Measurements from ENCODE around the gene CEP192.
"Not testable (repeated sequence)": the region's sequence is repeated elsewhere in the genome, so short reads cannot be mapped to it uniquely, and the experiment has no call there.

CEP192 gene

DNA sequence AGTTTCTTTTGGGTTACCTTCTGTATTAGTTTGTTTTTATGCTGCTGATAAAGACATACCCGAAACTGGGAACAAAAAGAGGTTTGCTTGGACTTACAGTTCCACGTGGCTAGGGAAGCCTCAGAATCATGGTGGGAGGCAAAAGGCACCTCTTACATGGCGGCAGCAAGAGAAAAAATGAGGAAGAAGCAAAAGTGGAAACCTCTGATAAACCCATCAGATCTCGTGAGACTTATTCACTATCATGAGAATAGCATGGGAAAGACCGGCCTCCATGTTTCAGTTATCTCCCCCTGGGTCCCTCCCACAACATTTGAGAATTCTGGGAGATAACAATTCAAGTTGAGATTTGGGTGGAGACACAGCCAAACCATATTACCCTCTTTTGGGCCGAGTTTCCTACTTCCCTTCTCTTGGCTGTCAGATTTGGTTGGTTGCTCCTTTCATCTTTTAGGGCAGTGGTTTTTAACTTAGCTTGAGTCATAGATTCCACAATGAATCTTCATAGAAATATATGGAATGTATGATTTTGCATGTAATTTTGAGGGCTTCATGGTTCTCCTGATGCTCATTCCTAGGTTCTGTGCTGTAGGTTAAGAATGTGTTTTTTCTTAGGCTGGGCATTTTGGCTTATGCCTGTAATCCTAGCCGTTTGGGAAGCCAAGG lies 44.2 kb downstream of the CEP192 start:
- DNase-seq (ENCODE audit: low read depth), result no peak

DNA sequence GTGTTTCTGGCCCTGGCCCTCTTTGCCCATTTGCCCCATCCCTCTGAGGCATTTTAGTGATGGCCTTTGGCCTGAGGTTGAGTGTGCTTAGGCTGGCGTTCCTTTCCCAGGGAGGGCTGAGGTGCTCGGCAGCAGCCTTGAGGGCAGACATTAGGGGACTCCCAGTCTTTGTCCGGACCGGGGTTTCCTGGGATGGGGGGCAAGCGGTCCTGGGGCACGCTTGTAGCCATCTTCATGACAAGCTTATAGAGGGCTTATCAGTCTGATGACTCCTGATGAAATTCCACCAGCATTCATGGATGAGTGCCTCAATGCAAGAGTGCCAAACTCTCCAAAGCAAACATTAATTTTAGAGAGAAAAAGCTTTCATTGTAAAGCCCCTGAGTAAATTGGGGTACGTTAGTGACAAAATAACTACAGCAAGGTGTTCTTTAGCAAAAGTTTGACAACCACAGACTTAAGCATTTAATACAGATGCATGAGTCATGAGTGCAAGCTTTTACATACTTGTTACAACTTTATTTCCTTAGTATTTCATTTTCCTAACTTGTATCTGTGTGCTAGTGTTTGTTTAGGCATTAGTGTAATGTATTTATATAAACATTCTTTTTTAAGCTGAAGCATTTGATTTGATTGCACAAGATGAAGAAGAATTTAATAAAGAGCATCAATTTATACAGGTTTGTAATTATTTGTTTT lies 45.6 kb downstream of the CEP192 start:
- DNase-seq (ENCODE audit: low read depth), result no peak

DNA sequence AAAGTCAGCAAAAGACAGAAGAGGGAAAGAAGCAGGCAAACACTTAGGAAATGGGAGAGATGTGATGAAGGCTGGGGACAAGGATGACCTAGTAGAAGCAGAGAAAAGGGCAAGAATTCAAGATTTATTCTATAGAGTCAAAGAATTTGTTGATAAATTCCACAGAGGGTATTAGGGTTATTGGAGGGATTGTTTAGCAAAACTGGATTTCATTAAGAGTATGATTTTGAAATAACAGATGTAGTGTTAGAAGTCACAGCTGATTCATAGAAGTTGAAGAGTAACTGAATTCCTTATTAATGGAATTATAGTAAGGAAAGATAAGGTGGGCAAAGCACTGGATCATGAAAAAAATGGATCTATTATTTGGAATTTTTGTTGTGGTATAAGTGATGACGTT lies 48.6 kb downstream of the CEP192 start:
- no peak for DNase-seq (ENCODE audit: low read depth)

DNA sequence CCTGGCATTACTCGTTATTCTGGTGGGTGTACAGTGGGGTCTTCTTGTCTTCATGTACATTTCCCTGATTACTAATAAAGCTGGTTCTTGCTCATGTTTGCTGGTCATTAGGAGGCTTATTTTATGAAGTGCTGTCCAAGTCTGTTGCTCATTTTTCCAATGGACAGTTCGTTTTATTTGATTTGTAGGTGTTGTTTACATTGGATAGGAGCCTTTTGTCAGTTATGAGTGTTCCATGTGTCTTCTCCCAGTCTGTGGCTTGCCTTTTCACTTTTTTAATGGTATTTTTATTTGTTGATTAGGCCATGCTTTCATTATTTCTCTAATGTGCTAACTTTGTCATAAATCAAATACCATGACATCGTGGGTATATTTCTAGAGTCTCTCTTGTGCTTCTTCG lies 51.9 kb downstream of the CEP192 start:
- DNase-seq (ENCODE audit: low read depth), result no peak

DNA sequence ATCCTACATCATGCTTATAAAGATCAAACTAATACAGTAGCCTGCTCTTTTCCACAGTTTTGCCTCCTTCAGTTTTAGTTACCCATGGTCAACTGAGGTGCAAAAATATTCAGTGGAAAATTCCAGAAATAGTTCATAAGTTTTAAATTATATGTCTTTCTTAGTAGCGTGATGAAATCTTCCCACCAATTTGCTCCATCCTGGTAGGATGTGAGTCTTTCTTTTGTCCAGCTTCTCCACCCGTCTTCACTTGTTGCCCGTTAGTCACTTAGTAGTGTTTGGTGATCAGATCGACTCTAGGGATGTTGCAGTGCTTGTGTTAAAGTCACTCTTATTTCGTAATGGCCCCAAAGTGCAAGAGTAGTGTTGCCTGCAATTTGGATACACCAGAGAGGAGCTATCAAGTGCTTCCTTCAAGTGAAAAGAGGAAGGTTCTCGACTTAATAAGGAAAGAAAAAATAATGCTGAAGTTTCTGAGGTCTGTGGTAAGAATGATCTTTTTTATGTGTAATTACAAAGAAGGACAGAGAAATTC lies 57.0 kb downstream of the CEP192 start:
- no peak for DNase-seq (ENCODE audit: low read depth)

DNA sequence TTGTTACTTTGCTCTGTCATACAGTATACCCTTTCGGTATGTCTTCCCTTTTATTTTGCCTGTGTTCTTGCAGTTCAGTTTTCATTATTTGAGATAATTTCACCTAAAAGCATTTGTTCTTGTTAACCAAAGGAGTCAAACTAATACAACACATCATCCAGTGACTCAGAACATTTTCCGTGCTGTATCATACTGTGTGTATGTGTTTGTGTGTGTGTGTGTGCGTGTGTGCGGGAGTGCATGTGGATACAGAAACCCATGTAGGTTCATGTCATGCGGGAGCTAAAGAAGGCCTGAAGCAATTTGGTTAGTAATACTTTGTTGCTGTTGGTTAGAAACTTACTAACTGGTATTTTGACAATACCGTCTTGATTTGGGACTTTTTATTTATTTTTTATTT lies 60.0 kb downstream of the CEP192 start:
- no peak for DNase-seq (ENCODE audit: low read depth)

DNA sequence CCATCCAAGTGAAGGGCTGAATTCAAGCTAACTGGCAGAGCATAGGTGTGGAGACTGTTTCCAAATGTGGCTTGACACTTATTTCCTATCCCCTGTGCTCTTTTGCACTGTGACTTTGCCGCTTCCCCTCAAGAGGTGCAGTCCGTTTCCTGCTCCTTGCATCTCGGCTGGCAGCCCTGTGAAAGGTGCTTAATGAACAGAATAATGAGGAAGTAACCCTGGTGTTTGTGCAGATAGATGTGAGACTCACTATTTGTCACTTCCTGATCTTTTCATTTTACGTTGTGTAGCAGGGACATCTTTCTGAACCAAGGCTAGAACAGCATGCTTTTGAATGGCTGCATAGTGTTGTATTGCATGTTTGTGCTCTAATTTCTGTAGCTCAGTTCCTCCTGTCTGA lies 60.8 kb downstream of the CEP192 start:
- no peak for DNase-seq (ENCODE audit: low read depth)

DNA sequence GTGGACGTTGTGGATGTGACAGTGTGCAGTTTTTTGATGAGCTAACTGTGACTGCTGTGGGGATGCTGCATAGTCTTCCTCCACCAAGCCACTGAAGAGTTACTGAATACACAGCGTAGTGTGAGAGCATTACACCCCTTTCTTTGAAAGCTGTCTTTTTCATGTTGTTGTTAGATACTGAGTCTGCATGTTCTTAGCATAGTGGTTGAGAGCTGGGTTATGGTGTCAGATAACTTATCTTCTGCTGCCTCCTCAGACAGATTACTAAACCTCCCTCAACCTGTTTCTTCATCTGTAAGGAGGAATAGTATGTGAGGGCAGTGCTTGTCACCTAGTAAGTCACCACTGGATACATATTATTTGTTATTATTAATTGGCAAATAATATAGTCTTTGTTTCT lies 63.2 kb downstream of the CEP192 start:
- DNase-seq (ENCODE audit: low read depth), result no peak

DNA sequence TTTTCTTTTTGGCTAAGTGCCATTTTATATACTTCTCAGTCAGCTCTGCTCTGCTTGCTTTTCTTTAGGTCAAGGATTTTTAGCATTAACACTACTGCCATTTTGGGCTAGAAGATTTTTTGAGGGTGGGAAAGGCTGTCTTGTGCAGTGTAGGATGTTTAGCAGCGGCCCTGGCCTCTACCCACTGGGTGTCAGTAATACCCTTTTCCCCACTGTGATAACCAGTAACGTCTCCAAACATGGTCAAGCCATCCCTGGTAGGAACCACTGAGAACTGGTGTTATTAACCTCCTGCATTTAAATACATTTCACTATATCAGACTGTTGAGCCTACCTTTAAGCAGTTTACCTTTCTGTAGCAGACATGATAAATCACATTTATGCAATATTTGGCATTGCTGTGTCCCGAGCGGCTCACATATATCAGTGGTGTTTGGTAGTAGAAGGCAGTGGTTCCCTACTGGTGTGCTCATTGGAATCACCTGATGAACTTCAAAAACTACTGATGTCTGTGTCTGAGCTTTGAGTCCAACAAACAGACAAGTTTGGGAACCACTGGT lies 70.5 kb downstream of the CEP192 start:
- no peak for DNase-seq (ENCODE audit: low read depth)

DNA sequence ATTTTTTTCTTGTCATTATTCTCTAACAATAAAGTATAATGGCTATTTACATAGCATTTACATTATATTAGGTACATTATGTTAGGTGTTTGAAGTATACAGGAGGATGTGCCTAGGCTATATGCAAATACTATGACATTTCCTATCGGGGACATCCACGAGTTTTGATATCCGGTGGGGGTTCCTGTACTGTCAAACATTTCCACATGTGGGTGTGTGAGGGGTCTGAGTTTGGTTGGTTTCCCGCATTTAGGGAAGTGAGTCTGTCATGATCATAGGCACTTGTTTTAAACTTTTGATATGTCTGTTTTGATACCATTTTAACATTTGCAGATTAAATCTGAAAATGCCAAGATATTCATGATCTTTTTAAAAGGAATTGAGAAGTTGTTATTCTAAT lies 76.0 kb downstream of the CEP192 start:
- no peak for DNase-seq (ENCODE audit: low read depth)

DNA sequence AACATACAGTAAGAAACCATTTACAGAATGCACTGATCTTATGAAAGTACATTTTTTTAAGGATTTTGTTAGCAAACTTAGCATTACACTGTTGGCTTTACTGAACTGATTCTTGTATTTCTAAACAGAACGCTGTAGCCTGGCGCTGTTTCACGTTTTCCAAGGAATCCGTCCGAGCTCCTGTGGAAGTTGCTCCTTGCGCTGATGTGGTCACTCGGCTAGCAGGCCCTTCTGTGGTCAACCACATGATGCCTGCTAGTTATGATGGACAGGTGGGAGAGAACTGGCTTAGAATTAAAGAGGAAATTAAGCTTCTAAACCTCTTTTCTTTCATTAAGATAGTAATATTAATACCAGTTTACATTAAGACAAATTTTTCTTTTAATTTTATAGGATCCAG lies 76.8 kb downstream of the CEP192 start:
- no peak for DNase-seq (ENCODE audit: low read depth)

DNA sequence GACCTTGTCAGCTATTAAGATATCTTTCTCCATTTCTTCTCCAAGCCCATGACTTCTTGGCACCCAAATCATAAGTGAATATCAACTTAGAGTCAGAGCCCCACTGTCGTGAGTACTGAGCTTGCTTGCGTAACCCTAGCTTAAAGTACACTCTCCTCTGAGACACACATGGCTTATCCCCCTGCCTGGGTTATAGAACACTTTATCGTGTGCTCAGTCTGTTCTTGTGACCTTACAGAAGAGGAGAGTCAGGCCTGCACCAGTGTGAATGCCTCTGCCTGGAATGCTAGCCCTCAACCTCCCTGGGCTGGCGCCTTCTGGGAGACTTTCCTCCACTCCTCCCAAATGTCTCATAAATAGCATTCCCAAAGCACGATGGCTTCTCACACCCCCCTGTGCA lies 79.3 kb downstream of the CEP192 start:
- no peak for DNase-seq (ENCODE audit: low read depth)

DNA sequence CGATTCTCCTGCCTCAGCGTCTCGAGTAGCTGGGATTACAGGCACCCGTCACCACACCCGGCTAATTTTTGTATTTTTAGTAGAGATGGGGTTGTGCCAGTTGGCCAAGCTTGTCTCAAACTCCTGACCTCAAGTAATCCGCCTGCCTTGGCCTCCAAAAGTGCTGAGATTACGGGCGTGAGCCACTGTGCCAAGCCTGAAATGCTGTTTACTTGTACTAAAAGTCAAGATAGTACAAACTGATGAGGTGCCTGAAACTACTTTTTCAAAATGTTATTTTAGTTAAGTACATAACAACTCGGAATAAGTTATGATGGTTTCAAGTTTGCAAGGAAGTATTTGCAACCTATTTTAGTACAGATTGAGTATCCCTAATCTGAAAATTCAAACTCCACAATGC lies 85.7 kb downstream of the CEP192 start:
- no peak for DNase-seq (ENCODE audit: low read depth)

DNA sequence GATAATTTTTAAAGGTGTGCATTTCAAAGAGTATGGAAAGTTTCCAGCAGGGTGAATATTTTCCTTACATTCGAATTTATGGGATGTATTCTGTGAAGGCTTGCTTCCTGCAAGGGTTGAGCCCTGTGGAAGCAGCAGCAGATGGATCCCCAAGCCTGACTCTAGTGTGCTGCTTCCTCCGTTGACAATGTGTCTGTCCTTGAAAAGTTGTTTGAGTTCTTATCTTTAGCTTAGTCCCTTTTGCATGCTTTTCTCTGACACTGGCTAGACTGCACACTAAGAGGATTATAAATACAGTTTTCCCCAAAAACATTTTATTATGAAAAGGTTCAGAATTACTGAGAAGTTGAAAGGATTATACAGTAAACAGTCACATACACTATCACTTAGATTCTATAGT lies 86.3 kb downstream of the CEP192 start:
- no peak for DNase-seq (ENCODE audit: low read depth)

DNA sequence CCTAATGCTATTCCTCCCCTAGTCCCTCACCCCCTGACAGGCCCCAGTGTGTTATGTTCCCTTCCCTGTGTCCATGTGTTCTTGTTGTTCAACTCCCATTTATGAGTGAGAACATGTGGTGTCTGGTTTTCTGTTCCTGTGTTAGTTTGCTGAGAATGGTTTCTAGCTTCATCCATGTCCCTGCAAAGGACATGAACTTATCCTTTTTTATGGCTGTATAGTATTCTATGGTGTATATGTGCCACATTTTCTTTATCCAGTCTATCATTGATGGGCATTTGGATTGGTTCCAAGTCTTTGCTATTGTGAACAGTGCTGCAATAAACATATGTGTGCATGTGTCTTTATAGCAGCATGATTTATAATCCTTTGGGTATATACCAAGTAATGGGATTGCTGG lies 86.9 kb downstream of the CEP192 start:
- DNase-seq (ENCODE audit: low read depth), result not testable (repeated sequence)

DNA sequence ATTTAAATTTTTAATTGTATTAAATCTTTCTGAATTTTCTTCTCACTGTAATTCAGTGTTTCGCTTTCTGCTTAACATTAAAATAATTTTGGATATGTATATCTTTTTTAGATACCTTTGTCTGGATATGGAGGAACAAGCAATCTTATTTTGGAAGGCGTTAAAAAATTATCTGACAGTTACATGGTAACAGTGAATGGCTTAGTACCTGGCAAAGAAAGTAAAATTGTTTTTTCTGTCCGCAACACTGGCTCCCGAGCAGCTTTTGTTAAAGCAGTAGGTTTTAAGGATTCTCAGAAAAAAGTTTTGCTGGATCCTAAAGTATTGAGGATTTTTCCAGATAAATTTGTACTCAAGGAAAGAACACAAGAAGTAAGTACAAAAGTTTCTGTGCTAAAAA lies 95.7 kb downstream of the CEP192 start:
- no peak for DNase-seq (ENCODE audit: low read depth)

DNA sequence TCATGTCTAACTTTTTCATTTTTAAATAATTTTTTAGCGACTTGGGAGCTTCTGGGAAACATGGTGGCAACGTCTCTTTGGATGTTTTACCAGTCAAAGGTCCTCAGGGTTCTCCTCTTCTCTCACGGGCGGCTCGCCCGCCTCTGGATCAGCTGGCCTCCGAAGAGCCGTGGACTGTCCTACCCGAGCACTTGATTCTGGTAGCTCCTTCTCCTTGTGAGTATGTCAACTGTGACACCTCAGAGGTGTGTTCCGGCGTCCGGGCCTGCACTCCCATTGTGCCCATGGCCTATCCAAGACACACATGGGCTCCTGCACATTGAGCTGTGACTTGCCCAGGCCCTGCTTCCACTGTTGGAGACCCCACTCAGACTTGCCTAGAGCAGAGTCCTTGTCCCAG lies 104.3 kb downstream of the CEP192 start:
- DNase-seq (ENCODE audit: low read depth), result no peak

DNA sequence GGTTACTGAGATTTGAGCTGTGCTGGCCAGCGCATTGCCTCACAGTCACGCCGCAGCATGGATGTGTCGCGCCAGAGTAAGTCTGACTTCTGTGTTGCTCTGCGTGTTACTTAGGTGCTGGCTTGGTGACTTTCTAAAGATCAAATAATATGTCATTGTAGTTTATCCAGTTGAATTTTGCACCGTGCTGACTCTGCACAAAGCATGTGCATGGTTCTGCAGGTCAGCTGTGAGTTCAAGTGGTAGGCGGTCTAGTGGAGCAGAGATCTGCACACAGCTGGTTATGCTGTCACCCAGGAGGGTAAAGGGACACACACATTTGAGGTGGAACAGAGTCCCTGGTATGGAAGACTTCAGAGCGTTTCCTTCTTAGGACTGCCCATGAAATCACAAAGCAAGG lies 105.1 kb downstream of the CEP192 start:
- no peak for DNase-seq (ENCODE audit: low read depth)

DNA sequence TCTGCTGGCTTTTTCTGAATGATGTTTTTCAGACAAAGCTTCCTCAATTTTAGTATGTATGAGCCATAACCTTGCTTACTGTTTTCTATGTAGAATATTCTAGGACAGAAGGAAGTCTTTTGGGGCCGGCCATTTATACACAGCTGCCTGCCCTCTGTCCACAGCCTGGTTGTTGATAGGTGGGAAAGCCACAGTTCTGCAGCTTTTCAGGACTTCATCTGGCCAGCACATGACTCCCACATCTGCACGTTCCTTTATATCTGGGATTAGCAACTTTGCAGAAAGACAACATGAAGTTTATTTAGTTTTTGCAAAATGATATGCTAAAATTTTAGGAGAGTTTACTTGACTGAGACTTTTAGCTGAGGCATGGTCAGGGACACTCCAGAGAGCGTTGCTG lies 105.6 kb downstream of the CEP192 start:
- no peak for DNase-seq (ENCODE audit: low read depth)

DNA sequence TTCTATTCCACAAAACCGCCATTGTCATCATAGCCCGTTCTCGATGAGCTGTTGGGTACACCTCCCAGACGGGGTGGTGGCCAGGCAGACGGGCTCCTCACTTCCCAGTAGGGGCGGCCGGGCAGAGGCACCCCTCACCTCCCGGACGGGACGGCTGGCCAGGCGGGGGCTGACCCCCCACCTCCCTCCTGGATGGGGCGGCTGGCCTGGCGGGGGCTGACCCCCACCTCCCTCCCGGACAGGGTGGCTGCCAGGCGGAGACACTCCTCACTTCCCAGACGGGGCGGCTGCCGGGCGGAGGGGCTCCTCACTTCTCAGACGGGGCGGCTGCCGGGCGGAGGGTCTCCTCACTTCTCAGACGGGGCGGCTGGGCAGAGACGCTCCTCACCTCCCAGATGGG lies 106.9 kb downstream of the CEP192 start:
- not testable (repeated sequence) for DNase-seq (ENCODE audit: low read depth)

DNA sequence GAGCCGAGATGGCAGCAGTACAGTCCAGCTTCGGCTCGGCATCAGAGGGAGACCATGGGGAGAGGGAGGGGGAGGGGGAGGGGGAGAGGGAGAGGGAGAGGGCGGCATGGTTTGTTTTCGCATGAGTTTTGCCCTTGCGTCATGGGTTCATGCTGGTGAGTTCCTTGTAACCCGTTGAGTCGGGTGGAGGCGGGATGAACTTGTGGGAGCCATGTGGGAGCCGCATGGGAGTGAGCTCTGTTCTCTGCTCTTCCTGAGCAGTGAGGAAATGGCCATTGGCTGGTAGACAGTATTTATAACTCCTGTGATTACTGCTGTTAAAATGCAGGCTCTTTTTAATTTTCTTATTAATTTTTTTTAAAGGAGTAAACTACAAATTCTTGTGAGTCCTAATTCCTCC lies 108.0 kb downstream of the CEP192 start:
- DNase-seq (ENCODE audit: low read depth), result no peak

DNA sequence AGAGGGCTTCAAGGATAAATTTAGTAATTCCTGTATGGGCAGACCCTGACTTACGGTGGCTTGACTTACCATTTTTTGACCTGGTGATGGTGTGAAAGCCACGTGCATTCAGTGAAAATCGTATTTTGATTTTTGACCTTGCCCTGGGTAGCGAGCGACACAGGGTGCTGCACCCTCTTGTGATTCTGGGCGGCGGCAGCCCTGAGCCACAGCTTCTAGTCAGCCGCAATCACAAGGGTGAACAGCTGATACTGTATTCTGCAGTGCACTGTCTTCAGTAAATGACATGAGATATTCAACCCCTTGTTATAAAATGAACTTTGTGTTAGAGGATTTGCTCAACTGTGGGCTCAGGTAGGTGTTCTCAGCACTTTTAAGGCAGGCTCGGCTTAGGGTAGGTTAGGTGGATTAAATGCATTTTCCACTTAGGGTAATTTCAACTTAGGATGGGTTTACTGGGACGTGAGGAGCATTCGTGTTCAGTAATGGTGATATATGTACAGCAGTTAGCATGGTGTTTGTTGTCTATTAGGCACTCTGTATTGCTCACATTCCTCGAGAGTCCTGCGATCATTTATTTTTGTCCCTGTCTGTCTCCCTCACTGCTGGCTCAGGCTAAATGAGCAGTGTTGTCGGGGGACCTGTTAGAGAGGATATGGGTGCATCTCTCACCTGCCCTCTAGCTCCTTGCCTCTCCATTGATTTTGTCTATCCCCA lies 109.9 kb downstream of the CEP192 start:
- no peak for DNase-seq (ENCODE audit: low read depth)

DNA sequence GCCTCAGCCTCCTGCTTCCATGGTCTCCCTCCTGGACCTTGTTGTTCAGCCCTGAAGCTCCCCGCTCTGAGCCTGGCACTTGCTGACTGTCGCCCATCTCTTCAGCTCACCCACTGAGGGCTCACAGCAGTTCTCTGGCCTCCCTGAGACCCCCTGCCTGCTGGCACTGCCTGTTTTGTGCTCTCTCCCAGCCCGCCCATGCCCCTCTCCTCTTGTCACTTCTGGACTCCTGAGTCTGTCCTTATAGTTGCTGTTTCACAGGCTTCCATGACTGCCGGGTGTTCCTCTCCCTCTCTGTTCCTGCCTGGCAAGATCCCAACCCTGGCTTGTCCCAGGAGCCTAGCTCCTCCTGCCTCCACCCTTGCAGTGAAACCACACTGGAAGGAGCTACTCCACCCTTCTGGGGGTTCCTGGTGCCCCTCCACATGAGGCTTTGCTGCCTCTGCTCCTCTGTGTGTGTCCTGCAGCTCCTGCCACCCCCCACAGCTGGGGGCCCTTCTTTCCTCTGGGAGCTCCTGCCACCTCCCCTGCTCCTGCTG lies 110.6 kb downstream of the CEP192 start:
- DNase-seq (ENCODE audit: low read depth), result no peak
